ENCODE results near the gene DIP2C. TPM values are rescaled to one million over a fixed set of nuclear protein-coding genes. Genes with fewer than 3 reads are reported as not detected.
"Not testable (repeated sequence)": the region's sequence is repeated elsewhere in the genome, so short reads cannot be mapped to it uniquely, and the experiment has no call there.

The DIP2C gene
- total RNA-seq, 1 donor: 1.7 TPM

- H3K9me3 ChIP-seq (ENCODE audit: low read depth, low read length): no peaks in the 10 kb centered on the region
- no peak overlapping the region for H3K4me3 ChIP-seq (ENCODE audit: low read length)
- H3K27me3 ChIP-seq (ENCODE audit: insufficient read depth, low read length): peaks cover under 1% of the 10 kb centered on the region
- peaks cover 16% of the 10 kb centered on the region for H3K4me1 ChIP-seq (ENCODE audit: insufficient read depth, low read length)
Observed at GRCh38 chr10:617471-617870, 72.0 kb downstream of the DIP2C start.

- H3K4me1 ChIP-seq (ENCODE audit: insufficient read depth, low read length): peaks cover 12% of the 10 kb centered on the region
- no peak overlapping the region for H3K4me3 ChIP-seq (ENCODE audit: low read length)
- H3K27me3 ChIP-seq (ENCODE audit: insufficient read depth, low read length): no peaks in the 10 kb centered on the region
- no peaks in the 10 kb centered on the region for H3K9me3 ChIP-seq (ENCODE audit: low read depth, low read length)
Observed at GRCh38 chr10:615583-616152, 73.8 kb downstream of the DIP2C start.

- no peak overlapping the region for H3K4me3 ChIP-seq (ENCODE audit: low read length)
- H3K27me3 ChIP-seq (ENCODE audit: insufficient read depth, low read length): no peaks in the 10 kb centered on the region
- peaks cover 5% of the 10 kb centered on the region for H3K4me1 ChIP-seq (ENCODE audit: insufficient read depth, low read length)
- no peaks in the 10 kb centered on the region for H3K9me3 ChIP-seq (ENCODE audit: low read depth, low read length)
Observed at GRCh38 chr10:614790-615582, 74.5 kb downstream of the DIP2C start.

- Histone ChIP-seq H3K27me3 (ENCODE audit: insufficient read depth, low read length) (no peaks in the 10 kb centered on the region), H3K9me3 (ENCODE audit: low read depth, low read length) (no peaks in the 10 kb centered on the region), H3K4me1 (ENCODE audit: insufficient read depth, low read length) (no peaks in the 10 kb centered on the region), H3K4me3 (ENCODE audit: low read length) (no peak overlapping the region)
Observed at GRCh38 chr10:614139-614711, 75.2 kb downstream of the DIP2C start.

- Histone ChIP-seq H3K27me3 (ENCODE audit: insufficient read depth, low read length) (no peaks in the 10 kb centered on the region), H3K9me3 (ENCODE audit: low read depth, low read length) (no peaks in the 10 kb centered on the region), H3K4me1 (ENCODE audit: insufficient read depth, low read length) (no peaks in the 10 kb centered on the region), H3K4me3 (ENCODE audit: low read length) (no peak overlapping the region)
Observed at GRCh38 chr10:613271-614138, 76.0 kb downstream of the DIP2C start.

- no peak overlapping the region for H3K4me3 ChIP-seq (ENCODE audit: low read length)
- no peaks in the 10 kb centered on the region for H3K4me1 ChIP-seq (ENCODE audit: insufficient read depth, low read length)
- H3K27me3 ChIP-seq (ENCODE audit: insufficient read depth, low read length): no peaks in the 10 kb centered on the region
Observed at GRCh38 chr10:612696-613095, 76.8 kb downstream of the DIP2C start.

GRCh38 chr10:610642-611305 is 78.7 kb downstream of the DIP2C start:
- not testable (repeated sequence) for H3K27me3 ChIP-seq (ENCODE audit: insufficient read depth, low read length); H3K9me3 ChIP-seq (ENCODE audit: low read depth, low read length); H3K4me3 ChIP-seq (ENCODE audit: low read length); H3K4me1 ChIP-seq (ENCODE audit: insufficient read depth, low read length)

More at GRCh38 chr10:612696-613095, 76.8 kb downstream of the DIP2C start:
- no peaks in the 10 kb centered on the region for H3K9me3 ChIP-seq (ENCODE audit: low read depth, low read length)

GRCh38 chr10:609868-610545 is 79.5 kb downstream of the DIP2C start:
- Histone ChIP-seq H3K27me3 (ENCODE audit: insufficient read depth, low read length) (no peaks in the 10 kb centered on the region), H3K9me3 (ENCODE audit: low read depth, low read length) (no peaks in the 10 kb centered on the region), H3K4me3 (ENCODE audit: low read length) (no peak overlapping the region), H3K4me1 (ENCODE audit: insufficient read depth, low read length) (no peaks in the 10 kb centered on the region)

- no peaks in the 10 kb centered on the region for H3K27me3 ChIP-seq (ENCODE audit: insufficient read depth, low read length)
- H3K4me3 ChIP-seq (ENCODE audit: low read length): no peak overlapping the region
- no peaks in the 10 kb centered on the region for H3K4me1 ChIP-seq (ENCODE audit: insufficient read depth, low read length)
- no peaks in the 10 kb centered on the region for H3K9me3 ChIP-seq (ENCODE audit: low read depth, low read length)
Observed at GRCh38 chr10:609262-609658, 80.2 kb downstream of the DIP2C start.

GRCh38 chr10:608331-609261 is 80.9 kb downstream of the DIP2C start:
- no peak overlapping the region for H3K4me3 ChIP-seq (ENCODE audit: low read length)

GRCh38 chr10:607545-608185 is 81.8 kb downstream of the DIP2C start:
- no peak overlapping the region for H3K4me3 ChIP-seq (ENCODE audit: low read length)
- no peaks in the 10 kb centered on the region for H3K9me3 ChIP-seq (ENCODE audit: low read depth, low read length)
- H3K4me1 ChIP-seq (ENCODE audit: insufficient read depth, low read length): no peaks in the 10 kb centered on the region
- H3K27me3 ChIP-seq (ENCODE audit: insufficient read depth, low read length): no peaks in the 10 kb centered on the region

More at GRCh38 chr10:608331-609261, 80.9 kb downstream of the DIP2C start:
- Histone ChIP-seq H3K27me3 (ENCODE audit: insufficient read depth, low read length) (no peaks in the 10 kb centered on the region), H3K4me1 (ENCODE audit: insufficient read depth, low read length) (no peaks in the 10 kb centered on the region), H3K9me3 (ENCODE audit: low read depth, low read length) (no peaks in the 10 kb centered on the region)

- H3K27me3 ChIP-seq (ENCODE audit: insufficient read depth, low read length): no peaks in the 10 kb centered on the region
- no peaks in the 10 kb centered on the region for H3K4me1 ChIP-seq (ENCODE audit: insufficient read depth, low read length)
- H3K4me3 ChIP-seq (ENCODE audit: low read length): no peak overlapping the region
- no peaks in the 10 kb centered on the region for H3K9me3 ChIP-seq (ENCODE audit: low read depth, low read length)
Observed at GRCh38 chr10:606762-607544, 82.5 kb downstream of the DIP2C start.
